ACHN (cell line): ENCODE results near the gene DMD.
"Not testable (repeated sequence)": the region's sequence is repeated elsewhere in the genome, so short reads cannot be mapped to it uniquely, and the experiment has no call there.

Experiments
- DNase-seq: peaks from one replicate; pipeline ENCODE4 v3.0.0-alpha.2; 2015
- in situ Hi-C: cut with HindIII; loops from 2 replicates; pipeline ENCODE4 v1.10.0; 2017; ENCODE audit warnings: low sequenced_read_pairs, low pct_ligation_motif_present, low pct_unique_long_range_greater_than_20kb

Gene DMD

DNA sequence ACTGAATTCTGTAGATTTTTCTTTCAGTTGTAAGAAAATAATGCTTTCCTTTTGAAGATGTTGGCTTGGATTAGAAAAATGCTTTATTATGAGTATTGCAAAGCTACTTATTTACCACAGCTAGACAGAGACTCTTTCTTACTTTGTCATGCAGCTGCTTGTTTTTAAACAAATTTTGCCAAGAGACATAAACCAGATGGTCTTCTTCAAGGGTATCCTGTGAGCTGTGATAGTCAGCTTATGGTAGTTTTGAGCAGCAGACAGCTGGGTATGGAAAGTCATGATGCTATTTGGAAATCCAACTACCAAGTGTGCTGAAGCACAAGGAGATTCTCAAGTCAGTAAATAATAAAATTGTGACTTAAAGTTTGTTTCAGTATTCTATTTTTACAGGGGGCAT lies 941.5 kb downstream of the DMD start:
- no peak for DNase-seq
- in situ Hi-C loops: no loop called here

DNA sequence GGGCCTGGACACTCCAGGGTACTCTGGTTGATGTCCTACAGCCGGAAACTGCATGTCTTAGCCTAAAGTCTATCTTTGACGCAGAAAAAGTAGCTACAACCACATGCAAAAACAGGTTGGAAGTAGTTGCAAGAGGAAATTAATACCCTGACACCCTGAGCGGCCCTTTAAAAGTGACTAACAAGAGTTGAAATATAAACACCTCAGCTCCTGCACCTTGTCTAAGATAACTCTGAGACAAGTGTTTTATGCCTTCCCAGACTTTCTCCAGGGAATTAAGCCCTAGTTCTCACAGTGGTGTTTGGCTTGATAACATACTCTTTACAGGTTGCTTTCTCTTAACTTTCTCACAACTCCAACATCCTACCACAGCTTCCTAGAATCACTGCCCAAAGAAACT lies 943.1 kb downstream of the DMD start:
- no peak for DNase-seq
- in situ Hi-C loops: no loop called here

DNA sequence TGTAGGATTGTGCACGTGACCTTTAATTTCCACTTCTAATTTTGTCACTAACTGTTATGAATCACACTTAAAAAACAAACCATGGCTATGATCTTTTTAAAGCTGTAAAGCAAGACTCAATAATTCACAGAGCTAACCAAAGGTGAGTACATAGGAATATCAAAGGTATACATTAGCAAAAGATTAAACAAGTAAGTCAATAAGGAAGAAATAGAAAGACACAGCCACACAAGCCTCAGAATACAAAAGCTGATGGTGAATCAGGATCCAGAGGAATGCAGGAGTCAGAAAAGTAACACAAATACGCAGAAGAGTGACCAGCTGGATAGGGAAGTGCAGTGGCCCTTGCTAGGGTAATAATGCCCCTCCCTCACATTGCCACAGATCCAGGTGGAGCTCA lies 943.6 kb downstream of the DMD start:
- in situ Hi-C loops: no loop called here
- DNase-seq: no peak

DNA sequence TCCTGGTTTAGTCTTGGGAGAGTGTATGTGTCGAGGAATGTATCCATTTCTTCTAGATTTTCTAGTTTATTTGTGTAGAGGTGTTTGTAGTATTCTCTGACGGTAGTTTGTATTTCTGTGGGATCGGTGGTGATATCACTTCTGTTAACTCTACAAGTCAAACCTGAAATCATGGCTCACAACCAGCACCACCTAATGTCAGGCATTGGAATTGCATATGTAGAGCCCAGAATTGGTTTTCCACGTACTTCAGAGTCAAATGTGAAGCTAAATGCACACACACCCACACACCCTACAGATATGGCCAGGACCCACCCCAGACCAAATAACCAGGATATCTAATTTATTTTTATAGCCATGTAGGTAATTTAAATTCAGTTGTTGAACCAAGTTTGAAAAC lies 964.7 kb downstream of the DMD start:
- peak; percentile 26 for DNase-seq
- in situ Hi-C loops: not testable (repeated sequence)

DNA sequence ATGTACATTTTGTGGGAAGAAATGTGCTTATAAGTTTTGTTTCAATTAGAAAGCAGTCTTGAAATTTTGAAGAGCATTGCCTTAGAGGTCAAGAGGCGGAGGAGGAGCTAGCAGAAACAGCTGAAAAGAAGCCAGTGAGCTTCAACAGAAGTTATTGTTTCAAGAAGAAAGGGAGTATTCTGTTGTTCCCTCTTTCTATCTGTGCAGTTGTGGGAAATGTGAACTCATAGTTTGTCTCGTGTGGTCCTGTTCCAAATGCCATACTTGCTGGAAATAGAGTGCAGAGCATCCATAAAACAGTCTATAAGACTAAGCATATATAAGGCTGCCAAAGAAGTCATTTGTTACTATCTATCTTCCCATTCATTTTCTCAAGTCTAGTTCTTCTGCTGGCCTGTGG lies 1015.7 kb downstream of the DMD start:
- in situ Hi-C loops: no loop called here

DNA sequence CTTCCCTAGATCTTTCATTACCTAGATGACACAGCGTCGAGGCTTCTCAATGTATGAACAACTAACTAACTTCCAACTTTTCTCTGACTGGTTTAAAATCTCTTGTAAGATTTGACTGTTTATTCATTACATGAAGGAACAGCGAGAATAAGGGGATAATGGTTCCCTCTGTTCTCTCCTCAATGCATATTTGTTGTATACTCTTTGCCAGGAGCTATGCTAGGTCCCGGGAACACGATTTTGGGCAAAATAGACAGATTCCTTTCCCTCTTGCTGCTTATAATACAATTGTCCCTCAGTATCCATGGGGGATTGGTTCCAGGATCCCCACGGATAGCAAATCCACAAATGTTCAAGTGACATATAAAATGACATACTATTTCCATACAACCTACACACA lies 1020.0 kb downstream of the DMD start:
- in situ Hi-C loops: no loop called here
- DNase-seq: no peak

More for the DNA sequence above, 1015.7 kb downstream of the DMD start:
- no peak for DNase-seq

DNA sequence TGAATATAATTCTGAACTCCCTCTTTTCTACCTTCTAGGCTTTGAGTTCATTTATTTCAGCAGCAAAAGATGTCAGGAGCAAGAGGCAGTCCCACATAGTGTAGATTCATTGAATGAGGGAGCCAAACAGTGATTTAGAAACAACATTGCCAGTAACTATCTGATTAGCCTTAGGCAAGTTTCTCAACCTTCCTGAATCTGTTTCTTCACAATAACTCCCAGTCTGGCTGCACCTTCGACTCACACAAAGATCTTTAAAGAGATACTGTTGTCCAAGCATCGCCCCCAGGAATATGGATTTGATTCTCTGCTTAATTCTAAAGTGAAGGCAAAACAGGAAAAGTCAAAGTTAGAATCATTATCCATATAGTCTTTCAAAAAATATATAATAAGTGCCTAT lies 1026.2 kb downstream of the DMD start:
- in situ Hi-C loops: no loop called here

DNA sequence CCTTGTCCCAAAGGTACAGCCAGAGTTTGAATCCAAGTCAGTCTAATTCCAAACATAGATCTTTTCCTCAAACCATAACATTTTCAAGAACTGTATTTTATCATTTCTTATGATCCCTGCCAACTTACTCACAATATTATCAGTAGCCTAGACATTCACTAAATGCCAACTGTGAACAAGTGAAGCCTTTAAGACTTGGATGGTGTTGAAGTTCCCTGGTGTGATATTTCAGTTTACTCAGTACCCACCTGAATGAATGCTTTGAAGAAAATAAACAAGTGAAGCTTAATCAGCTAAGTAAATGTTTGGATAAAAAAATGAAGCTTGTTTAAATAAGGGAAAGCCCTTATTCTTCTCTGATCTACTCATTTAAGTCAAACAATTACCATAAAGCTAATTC lies 1028.3 kb downstream of the DMD start:
- DNase-seq: no peak
- in situ Hi-C loops: no loop called here

More for the DNA sequence above, 1026.2 kb downstream of the DMD start:
- no peak for DNase-seq

DNA sequence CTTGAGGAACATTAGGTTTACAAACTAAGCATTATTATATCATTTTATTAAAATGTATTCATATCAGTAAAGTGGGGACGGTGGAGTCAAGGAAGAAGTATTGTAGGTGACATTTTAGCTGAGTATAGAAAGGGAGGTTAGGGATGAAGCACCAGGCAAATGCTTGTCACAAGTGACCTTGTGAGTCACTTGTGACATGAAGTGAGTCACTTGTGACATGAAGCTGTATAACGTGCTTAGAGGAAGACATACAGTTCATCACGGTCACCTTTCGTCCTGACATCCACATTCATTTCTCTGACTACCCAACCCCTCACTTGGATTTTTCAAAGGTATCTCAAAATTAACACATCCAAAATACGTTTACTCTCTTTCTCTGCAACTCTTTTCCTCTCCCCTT lies 1034.8 kb downstream of the DMD start:
- in situ Hi-C loops: no loop called here
- no peak for DNase-seq

DNA sequence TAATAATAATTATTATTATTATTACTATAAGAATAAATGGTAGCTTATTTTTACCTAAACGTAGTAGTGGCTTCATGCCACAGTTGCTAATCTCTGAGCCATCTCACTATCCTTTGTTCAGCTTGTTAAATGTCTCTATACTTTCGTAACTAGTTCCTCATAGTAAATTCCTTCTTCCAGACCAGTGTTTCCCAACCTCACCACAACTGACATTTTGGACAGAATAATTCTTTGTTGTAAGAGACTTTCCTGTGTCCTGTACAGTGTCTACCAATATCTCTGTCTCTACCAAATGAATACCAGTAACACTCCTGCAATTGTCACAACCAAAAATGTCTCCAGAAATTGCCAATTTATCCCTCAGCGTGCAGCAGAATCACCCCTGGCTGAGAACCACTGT lies 1040.9 kb downstream of the DMD start:
- DNase-seq: no peak
- in situ Hi-C loops: no loop called here

DNA sequence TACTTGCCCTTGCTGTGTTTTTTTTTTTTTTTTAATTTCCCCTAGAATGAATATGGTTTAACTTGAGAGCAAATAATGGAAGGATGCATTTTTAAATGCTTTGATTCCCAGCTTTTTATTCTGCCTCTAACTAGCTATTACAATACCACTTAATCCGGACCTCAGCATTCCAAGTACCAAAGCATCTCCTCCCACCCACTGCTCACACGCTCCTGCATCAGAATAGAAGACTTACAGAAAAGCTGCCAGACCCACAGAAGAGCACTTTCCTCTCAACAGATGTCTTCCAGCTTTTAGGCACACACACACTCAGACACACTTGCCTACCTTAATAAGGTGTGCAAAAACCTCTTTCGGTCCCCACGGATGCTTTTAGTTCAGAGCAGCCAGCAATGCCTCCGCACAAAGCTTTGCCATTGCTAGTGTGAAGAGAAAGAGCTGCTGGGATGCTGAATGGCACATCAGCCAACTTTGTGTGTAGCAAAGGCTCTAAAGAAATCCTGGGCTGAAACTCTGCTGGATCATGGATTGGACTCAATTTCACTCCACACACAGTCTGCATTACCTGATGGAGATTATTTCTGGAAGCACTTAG lies 1056.2 kb downstream of the DMD start:
- no peak for DNase-seq
- in situ Hi-C loops: no loop called here

DNA sequence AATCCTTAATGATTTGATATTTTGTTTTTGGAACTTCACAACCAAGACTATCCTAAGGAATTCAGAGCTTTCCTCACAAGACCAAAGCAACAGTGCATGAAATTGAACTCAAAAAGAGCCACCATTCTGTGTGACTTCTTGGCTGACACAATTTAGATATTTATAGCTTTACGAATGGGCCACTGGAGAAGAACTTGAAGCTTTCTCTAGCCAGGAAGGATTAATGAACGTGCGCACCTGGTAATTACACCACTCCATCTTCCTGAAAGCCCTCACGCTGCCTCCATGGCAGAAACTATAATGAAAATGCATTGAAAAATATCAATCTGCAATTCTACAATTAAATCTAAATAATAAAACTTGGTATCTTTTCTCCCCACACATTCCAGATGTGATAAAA lies 1057.8 kb downstream of the DMD start:
- in situ Hi-C loops: no loop called here

DNA sequence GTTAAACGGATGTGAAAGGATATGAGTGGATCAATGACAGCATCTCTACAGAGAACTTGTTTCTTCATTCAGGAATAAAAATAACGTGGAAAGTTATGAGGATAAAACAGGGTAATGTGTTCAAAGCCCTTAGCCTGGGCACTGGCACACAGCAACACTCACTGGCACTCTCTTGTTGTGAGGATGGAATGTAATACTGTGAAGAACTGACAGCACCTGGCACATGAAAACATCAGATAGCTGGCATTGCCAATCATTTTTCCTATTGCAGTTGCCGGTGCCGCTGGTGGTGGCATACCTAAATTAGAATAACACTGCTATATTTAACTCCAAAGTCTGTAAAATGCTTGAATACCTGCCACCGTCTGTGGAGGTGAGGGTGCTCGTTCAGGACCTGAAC lies 1061.2 kb downstream of the DMD start:
- in situ Hi-C loops: no loop called here
- no peak for DNase-seq

More for the DNA sequence above, 1057.8 kb downstream of the DMD start:
- no peak for DNase-seq

DNA sequence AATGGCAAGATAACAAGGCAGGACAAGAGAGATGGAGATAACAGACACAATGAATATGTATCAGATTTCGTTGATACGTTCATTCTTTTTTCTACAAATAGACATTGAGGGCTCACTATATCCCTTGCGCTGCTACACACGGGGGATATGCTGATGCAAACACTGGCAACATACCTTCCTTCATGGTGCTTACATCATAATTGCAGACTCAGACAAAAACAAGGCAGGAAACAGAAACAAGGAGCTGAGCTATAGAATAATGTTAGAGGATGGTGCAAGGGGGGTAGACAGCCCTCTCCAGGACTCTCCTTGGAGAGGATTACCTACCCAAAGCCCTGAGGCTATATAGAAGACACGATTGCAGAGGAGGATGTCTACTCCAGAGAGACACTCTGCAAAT lies 1069.5 kb downstream of the DMD start:
- in situ Hi-C loops: no loop called here
- DNase-seq: no peak

DNA sequence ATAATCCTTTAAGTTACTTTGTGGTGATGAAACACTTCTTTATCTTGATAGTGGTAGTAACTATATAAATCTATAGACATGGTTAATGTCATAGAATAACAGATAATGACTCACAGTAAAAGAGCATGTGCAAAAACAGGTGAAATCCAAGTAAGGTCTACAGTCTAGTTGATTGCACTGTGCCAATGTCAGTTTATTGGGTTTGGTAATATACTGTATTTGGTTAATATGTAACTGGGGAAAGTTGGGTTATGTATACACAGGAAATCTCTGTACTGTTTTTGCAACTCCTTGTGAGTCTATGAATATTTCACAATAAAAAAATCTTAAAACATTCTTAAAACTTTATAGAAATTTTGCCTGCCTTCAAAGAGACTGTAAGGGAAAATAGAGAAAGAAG lies 1071.9 kb downstream of the DMD start:
- in situ Hi-C loops: no loop called here
- no peak for DNase-seq

DNA sequence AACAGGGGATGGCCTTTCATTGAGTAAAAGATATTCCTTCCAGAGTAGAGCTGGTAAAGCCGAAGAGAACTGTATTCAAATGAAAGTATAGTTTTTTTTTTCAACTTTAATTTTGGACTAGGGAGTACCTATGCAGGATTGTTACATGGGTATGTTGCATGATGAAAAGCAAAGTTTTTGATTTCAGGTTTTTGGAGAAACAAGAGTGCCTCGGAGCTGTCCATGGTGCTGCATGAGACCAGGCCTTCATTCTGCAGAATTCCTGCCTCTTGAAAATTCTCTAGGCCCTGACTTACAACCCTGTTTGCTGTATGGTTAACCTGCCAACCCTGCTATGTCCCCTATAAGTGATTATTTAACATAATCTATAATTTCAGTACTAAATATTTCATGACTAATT lies 1073.8 kb downstream of the DMD start:
- no peak for DNase-seq
- in situ Hi-C loops: no loop called here

DNA sequence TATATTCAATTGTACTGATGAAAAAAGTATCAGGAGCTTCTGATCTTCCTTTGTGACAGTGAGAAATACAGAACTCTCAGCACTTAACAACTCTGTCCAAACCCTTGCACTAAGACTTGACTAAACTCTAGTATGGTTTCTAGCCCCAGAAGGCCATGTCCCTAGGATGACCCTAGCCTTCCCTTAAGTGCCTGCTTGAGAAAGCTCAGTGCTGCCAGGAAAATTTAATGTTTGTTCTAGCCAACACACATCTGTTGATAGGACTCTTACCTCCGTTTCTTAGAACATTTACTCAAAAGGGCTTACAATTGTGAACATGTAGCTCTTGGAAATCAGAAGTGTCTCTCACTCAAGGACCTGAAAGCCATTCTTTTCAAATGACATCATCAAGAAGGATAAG lies 1084.4 kb downstream of the DMD start:
- in situ Hi-C loops: no loop called here
- DNase-seq: no peak

DNA sequence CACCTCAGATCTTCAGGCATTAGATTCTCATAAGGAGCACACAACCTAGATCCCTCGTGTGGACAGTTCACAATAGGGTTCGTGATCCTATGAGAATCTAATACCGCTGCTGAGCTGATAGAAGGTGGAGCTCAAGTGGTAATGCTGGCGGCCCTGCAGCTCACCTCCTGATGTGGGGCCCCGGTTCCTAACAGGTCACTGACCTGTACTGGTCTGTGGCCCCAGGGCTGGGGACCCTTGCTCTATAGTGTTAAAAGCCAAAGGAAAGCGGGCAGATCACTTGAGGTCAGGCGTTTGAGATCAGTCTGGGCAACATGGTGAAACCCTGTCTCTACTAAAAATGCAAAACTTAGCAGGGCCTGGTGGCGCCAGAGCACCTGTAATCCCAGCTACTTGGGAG lies 1092.5 kb downstream of the DMD start:
- in situ Hi-C loops: no loop called here
- no peak for DNase-seq

DNA sequence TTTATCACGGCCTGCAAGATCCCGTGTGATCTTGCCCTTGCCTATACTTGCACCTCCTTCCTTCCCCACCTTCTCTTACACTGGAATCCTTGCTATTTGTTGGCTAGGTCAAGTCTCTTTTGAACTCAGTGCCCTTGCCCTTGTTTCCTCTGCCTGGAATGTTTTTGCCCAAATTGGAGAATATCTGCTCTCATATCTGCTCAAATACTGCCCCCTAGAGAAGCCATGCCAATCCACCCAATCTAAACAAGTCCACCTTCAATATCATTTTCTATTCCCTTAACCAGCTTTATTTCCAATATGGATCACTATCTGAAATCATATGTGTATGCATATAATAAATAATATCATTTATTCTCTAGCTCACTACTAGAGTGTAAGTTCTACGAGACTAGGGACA lies 1095.3 kb downstream of the DMD start:
- in situ Hi-C loops: no loop called here
- DNase-seq: no peak

DNA sequence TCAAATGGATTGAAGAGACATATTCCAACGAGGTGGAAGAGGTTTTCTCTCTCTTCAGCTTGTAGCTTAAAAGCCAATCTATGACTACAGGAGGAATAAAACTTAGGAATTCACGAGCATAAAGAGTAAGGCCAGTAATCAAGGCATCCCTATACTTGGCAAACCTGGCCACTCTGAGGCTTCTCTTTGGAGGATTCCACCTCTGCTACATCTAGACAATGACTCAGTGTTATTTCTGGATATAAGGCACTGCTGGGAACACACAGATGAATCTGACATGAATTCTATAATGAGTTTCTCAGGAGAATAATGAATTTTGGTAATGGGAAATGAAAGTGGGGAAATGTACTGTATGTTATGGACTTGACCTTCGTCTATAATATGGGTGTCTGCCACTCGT lies 1123.7 kb downstream of the DMD start:
- no peak for DNase-seq
- in situ Hi-C loops: no loop called here

DNA sequence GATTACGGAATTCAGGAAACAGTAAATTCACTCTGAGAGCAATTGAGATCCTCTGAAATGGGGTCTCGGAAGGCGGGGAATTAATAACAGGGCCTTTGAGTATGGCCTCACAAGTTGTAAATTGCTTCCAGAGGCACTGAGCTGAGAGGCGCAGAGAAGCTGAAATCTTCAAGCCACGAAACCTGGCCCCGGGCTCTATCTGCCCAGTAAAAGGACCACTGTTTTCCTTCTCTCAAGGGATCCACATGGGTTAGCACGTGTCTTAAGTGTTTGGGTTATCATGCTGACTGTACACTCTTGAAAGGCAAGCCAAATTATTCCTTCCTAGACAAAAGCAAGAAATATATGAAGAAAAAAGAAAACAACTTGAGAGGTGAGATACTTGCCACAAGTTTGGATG lies 1126.6 kb downstream of the DMD start:
- no peak for DNase-seq
- in situ Hi-C loops: no loop called here
